ENCODE results near the gene DSC1. TPM values are rescaled to one million over a fixed set of nuclear protein-coding genes. Genes with fewer than 3 reads are reported as not detected.

The DSC1 gene
- total and polyA plus RNA-seq, 2 experiments from 2014 or later: 0.30 TPM; not detected in 1

GRCh38 chr18:31155498-31155897 lies 7.2 kb downstream of the DSC1 start:
- Histone ChIP-seq H4K20me1 (ENCODE audit: insufficient read depth, poor library complexity, severe bottlenecking) (no peaks in the 10 kb centered on the region), H2AFZ (no peak overlapping the region), H3K4me2 (no peak overlapping the region), H3K9me2 (replicated peaks; ENCODE audit: insufficient read depth) (no peaks in the 10 kb centered on the region), H3K27ac (no peak overlapping the region), H3K9me3 (ENCODE audit: low read depth) (no peaks in the 10 kb centered on the region), H3K79me2 (no peaks in the 10 kb centered on the region), H3K4me1 (ENCODE audit: insufficient read depth) (no peaks in the 10 kb centered on the region), H3K27me3 (no peaks in the 10 kb centered on the region), H3K36me3 (replicated peaks; ENCODE audit: insufficient read depth, low read depth) (no peaks in the 10 kb centered on the region), H3K4me3 (no peak overlapping the region)
- DNase-seq (ENCODE audit: low spot score): no peak
- 89% methylated on average over 4 of the region's 4 CpGs for WGBS (ENCODE audit: low lambda C conversion rate, missing lambda C conversion rate)
- TF ChIP-seq EZH2 (IDR thresholded peaks at IDR 0.05; ENCODE audit: borderline replicate concordance): no peak
- no peak for TF ChIP-seq CTCF (IDR thresholded peaks at IDR 0.05; ENCODE audit: poor library complexity)
- TF ChIP-seq EZH2phosphoT487 (IDR thresholded peaks at IDR 0.05; ENCODE audit: low read depth, severe bottlenecking, unreplicated experiment): no peak

- H4K20me1 ChIP-seq (ENCODE audit: insufficient read depth, poor library complexity, severe bottlenecking): no peaks in the 10 kb centered on the region
- no peaks in the 10 kb centered on the region for H3K9me3 ChIP-seq (ENCODE audit: low read depth)
- WGBS (ENCODE audit: low lambda C conversion rate, missing lambda C conversion rate): 73% methylated on average over 2 of the region's 2 CpGs
- no peaks in the 10 kb centered on the region for H3K36me3 ChIP-seq (replicated peaks; ENCODE audit: insufficient read depth, low read depth)
- no peak for DNase-seq (ENCODE audit: low spot score)
- no peaks in the 10 kb centered on the region for H3K27me3 ChIP-seq
- TF ChIP-seq EZH2 (IDR thresholded peaks at IDR 0.05; ENCODE audit: borderline replicate concordance) (no peak), CTCF (IDR thresholded peaks at IDR 0.05; ENCODE audit: poor library complexity) (no peak), EZH2phosphoT487 (IDR thresholded peaks at IDR 0.05; ENCODE audit: low read depth, severe bottlenecking, unreplicated experiment) (no peak)
- H3K4me1 ChIP-seq (ENCODE audit: insufficient read depth): no peaks in the 10 kb centered on the region
- no peak overlapping the region for H3K4me2 ChIP-seq
- no peak overlapping the region for H3K4me3 ChIP-seq
- no peak overlapping the region for H2AFZ ChIP-seq
- no peak overlapping the region for H3K27ac ChIP-seq
- H3K9me2 ChIP-seq (replicated peaks; ENCODE audit: insufficient read depth): no peaks in the 10 kb centered on the region
- H3K79me2 ChIP-seq: no peaks in the 10 kb centered on the region
Measured at GRCh38 chr18:31154181-31154580, 8.5 kb downstream of the DSC1 start.

GRCh38 chr18:31149351-31149750 lies 13.3 kb downstream of the DSC1 start:
- Histone ChIP-seq H2AFZ (no peak overlapping the region), H3K4me2 (no peak overlapping the region), H4K20me1 (ENCODE audit: insufficient read depth, poor library complexity, severe bottlenecking) (no peaks in the 10 kb centered on the region), H3K36me3 (replicated peaks; ENCODE audit: insufficient read depth, low read depth) (no peaks in the 10 kb centered on the region), H3K4me1 (ENCODE audit: insufficient read depth) (no peaks in the 10 kb centered on the region), H3K4me3 (no peak overlapping the region), H3K79me2 (no peaks in the 10 kb centered on the region), H3K9me2 (replicated peaks; ENCODE audit: insufficient read depth) (no peaks in the 10 kb centered on the region), H3K27me3 (no peaks in the 10 kb centered on the region), H3K27ac (no peak overlapping the region), H3K9me3 (ENCODE audit: low read depth) (no peaks in the 10 kb centered on the region)
- TF ChIP-seq CTCF (IDR thresholded peaks at IDR 0.05; ENCODE audit: poor library complexity) (no peak), EZH2 (IDR thresholded peaks at IDR 0.05; ENCODE audit: borderline replicate concordance) (no peak), EZH2phosphoT487 (IDR thresholded peaks at IDR 0.05; ENCODE audit: low read depth, severe bottlenecking, unreplicated experiment) (no peak)
- 87% methylated on average over 3 of the region's 3 CpGs for WGBS (ENCODE audit: low lambda C conversion rate, missing lambda C conversion rate)
- no peak for DNase-seq (ENCODE audit: low spot score)

GRCh38 chr18:31148600-31148999 lies 14.1 kb downstream of the DSC1 start:
- Histone ChIP-seq H3K36me3 (replicated peaks; ENCODE audit: insufficient read depth, low read depth) (no peaks in the 10 kb centered on the region), H3K79me2 (no peaks in the 10 kb centered on the region), H3K9me3 (ENCODE audit: low read depth) (no peaks in the 10 kb centered on the region), H2AFZ (no peak overlapping the region), H4K20me1 (ENCODE audit: insufficient read depth, poor library complexity, severe bottlenecking) (no peaks in the 10 kb centered on the region), H3K4me3 (no peak overlapping the region), H3K4me1 (ENCODE audit: insufficient read depth) (no peaks in the 10 kb centered on the region), H3K4me2 (no peak overlapping the region), H3K9me2 (replicated peaks; ENCODE audit: insufficient read depth) (no peaks in the 10 kb centered on the region), H3K27me3 (no peaks in the 10 kb centered on the region), H3K27ac (no peak overlapping the region)
- TF ChIP-seq EZH2phosphoT487 (IDR thresholded peaks at IDR 0.05; ENCODE audit: low read depth, severe bottlenecking, unreplicated experiment): no peak
- no peak for TF ChIP-seq EZH2 (IDR thresholded peaks at IDR 0.05; ENCODE audit: borderline replicate concordance)
- TF ChIP-seq CTCF (IDR thresholded peaks at IDR 0.05; ENCODE audit: poor library complexity): no peak
- no peak for DNase-seq (ENCODE audit: low spot score)
- 52% methylated on average over 3 of the region's 3 CpGs for WGBS (ENCODE audit: low lambda C conversion rate, missing lambda C conversion rate)

Data from hepatocyte (in vitro differentiated cells).